GM12878 (cell line): ENCODE measurements around the gene POLR1A. TPM values are rescaled to one million over a fixed set of nuclear protein-coding genes. Genes with fewer than 3 reads are reported as not detected.

Source experiments
- CEBPZ ChIP-seq: fragments of 150-350 bp; IDR thresholded peaks from 2 replicates; pipeline ENCODE4 v1.6.1; 2016; ENCODE audit warnings: low read depth, low read length
- ETV6 ChIP-seq, 2 experiments: fragments of 450-650 bp in 1 of 2; IDR thresholded peaks in 1 of 2; conservative IDR thresholded peaks in 1 of 2; 2 replicates each; pipeline ENCODE4 v1.6.1; 2014; ENCODE audit warnings: antibody characterized with exemption in 1 of 2, borderline replicate concordance in 1 of 2, low read depth in 1 of 2, mild to moderate bottlenecking in 1 of 2, moderate library complexity in 1 of 2
- FOS ChIP-seq: IDR thresholded peaks from 3 replicates; pipeline ENCODE4 v1.6.1; 2011; ENCODE audit warnings: borderline replicate concordance; ENCODE audit not compliant: insufficient read length; ENCODE audit errors: extremely low read depth
- PRDM15 ChIP-seq: fragments of 450-650 bp; formaldehyde crosslinking; IDR thresholded peaks from 2 replicates; pipeline ENCODE4 v1.4.0; 2020; ENCODE audit warnings: mild to moderate bottlenecking, moderate library complexity
- polyA plus RNA-seq, 11 experiments: library from polyadenylated mRNA; depleted of rRNA in 4 of 11; unstranded in 6 of 11; stranded (reverse) in 5 of 11; fragments of >200 nt; fragmentation: Nextera tagmentation in 4 of 11; fragmentation: Illumina TruSeq in 1 of 11; extraction: Ambion mirVana in 4 of 11; extraction: Trizol in 1 of 11; gene quantifications; 1 replicate in 1 of 11; 2 replicates in 10 of 11; pipeline versions ENCODE4 v1.2.1 to v1.2.3, GENCODE V29; 2011 to 2016; ENCODE audit warnings: inconsistent platforms in 2 of 11, missing spikeins in 2 of 11, low read depth in 1 of 11
- total RNA-seq, 4 experiments: library from RNA; depleted of rRNA in 3 of 4; stranded (reverse); fragments of >200 nt in 3 of 4; fragmentation: Illumina TruSeq in 1 of 4; extraction: Trizol in 1 of 4; gene quantifications; 2 replicates each; pipeline versions ENCODE4 v1.2.1 to v1.2.3, GENCODE V29; 2013 to 2021

Gene POLR1A
- total and polyA plus RNA-seq, 10 of the 15 experiments (the other 5 are each of a cell fraction or from before 2014, with no cell fraction given), result 2.1 to 53.9 (median 17.8) TPM

- TF ChIP-seq FOS (no peak), CEBPZ (no peak), ETV6 (conservative IDR thresholded peaks at IDR 0.05 in 1 of 2, IDR thresholded peaks at IDR 0.05 in 1 of 2; ENCODE audit: borderline replicate concordance in 1 of 2, low read depth in 1 of 2) (no peak), PRDM15 (CRISPR knock-in tag) (no peak)
Measured at GRCh38 chr2:86025976-86026743, 79.5 kb downstream of the POLR1A start (continued).
